GM21381 (cell line): ENCODE data around the gene SLC22A8.
"Not testable (repeated sequence)": the region's sequence is repeated elsewhere in the genome, so short reads cannot be mapped to it uniquely, and the experiment has no call there.

Experiments used
- ATAC-seq: cut with Tn5 transposase; IDR thresholded peaks from one replicate; pipeline ENCODE4 v1.9.1; 2021; ENCODE audit warnings: mild to moderate bottlenecking, moderate library complexity; ENCODE audit not compliant: unreplicated experiment

The SLC22A8 gene

GRCh38 chr11:62994775-62995174 is 20.9 kb downstream of the SLC22A8 start:
- ATAC-seq: no peak

DNA sequence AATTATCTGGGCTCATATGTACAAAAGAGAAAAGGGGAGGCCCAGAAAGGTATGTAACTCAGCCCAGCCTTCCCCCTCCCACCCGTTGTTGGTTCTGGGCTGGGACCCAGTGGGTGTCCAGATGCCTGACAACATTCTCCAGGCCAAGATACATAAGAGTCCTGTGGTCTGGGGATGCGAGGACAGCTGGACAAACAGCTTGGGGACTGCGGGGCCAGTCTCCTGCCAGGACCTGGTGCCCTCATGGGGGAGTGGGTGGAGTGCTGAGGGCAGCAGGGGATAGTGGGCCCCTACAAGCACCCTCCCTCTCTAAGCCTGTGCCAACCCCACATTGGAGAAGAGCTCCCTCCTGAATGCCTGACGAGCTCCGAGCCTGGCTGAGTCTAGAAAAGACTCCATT is 27.4 kb downstream of the SLC22A8 start:
- ATAC-seq: no peak

- no peak for ATAC-seq
Measured at GRCh38 chr11:62985041-62985750, 30.4 kb downstream of the SLC22A8 start.

DNA sequence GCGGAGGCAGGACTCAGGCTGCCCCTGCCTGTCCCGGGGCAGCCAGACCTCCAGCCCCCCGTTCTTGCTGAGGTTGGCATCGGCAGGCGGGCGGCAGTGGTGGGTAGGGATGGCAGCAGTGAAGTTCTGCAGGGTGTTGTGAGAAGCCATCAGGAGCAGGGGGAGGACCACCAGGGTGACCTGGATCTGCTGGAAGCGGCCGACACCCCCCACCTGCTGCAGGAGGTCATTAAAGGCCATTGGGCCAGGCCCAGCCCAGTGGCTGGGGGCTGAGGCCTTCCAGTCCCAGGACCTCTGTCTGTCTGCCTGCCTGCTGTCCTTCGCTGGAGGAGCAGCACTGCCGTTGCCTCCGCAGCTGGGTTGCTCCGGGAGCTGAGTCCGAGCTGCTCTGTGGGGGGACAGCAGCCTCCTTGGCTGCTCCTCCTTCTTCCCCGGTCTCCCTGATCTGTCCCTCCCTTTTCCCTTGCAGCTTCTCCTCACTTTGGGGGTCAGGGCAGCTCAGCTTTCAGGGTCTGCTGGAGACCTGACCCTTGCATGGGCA is 31.1 kb downstream of the SLC22A8 start, which contains the start of gene SLC22A6:
Gene SLC22A6 (minus strand): TSS at position 517 of the 541 bp plus-strand sequence. CDS start 277 bp downstream, at position 240.
- no peak for ATAC-seq

- ATAC-seq: no peak
Measured at GRCh38 chr11:62983536-62984199, 32.0 kb downstream of the SLC22A8 start.

DNA sequence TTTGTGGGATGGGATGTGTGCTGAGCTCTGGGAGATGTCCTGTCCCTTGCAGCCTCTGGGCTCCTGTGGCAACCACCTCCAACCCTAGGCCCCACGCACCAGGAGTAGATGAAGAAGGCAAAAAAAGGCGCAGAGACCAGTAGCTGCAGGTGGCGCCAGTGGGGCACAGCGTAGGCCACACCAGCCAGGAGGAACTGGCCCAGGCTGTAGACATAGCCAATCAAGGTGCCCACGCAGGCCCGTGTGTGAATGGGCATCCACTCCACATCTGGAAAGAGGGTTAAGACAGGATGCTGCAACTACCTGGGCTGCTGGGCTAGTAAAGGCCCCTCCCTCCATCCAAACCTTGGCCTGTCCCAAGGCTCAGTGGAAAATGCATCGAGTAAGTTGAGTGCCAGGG is 33.9 kb downstream of the SLC22A8 start:
- ATAC-seq: no peak

GRCh38 chr11:62980133-62980760 is 35.4 kb downstream of the SLC22A8 start:
- ATAC-seq: no peak

GRCh38 chr11:62976109-62976508 is 39.5 kb downstream of the SLC22A8 start:
- ATAC-seq: no peak

- no peak for ATAC-seq
Measured at GRCh38 chr11:62974848-62975522, 40.7 kb downstream of the SLC22A8 start.

DNA sequence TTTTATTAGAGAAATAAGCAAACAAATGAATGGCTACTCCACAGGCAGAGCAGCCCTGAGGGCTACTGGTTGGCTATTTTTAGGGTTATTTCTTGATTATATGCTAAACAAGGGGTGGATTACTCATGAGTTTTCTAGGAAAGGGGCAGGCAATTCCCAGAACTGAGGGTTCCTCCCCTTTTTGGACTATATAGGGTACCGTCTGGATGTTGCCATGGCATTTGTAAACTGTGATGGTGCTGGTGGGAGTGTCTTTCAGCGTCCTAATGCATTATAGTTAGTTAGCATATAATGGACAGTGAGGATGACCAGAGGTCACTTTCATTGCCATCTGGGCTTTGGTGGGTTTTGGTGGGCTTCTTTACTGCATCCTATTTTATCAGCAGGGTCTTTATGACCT is 50.1 kb downstream of the SLC22A8 start:
- no peak for ATAC-seq

DNA sequence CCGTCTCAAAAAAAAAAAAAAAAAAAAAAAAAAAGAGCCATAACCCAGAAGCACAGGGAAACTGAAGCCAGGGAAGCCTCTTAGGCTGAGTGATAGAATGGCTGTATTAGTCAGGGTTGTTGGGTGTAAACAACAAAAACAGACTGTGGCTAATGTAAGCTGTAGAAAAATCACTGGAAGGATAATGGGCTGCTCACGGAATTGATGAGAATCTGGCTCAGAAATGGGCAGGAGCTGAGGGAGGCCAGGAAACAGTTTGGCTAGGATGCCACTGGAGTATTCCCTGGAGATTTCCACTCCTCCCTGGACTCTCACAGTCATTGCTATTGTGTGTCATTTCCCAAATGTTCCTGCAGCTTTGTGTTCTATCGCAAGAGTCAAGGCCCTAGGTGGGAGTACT is 53.2 kb downstream of the SLC22A8 start:
- ATAC-seq: no peak

- ATAC-seq: no peak
Measured at GRCh38 chr11:62961017-62961570, 54.5 kb downstream of the SLC22A8 start.

DNA sequence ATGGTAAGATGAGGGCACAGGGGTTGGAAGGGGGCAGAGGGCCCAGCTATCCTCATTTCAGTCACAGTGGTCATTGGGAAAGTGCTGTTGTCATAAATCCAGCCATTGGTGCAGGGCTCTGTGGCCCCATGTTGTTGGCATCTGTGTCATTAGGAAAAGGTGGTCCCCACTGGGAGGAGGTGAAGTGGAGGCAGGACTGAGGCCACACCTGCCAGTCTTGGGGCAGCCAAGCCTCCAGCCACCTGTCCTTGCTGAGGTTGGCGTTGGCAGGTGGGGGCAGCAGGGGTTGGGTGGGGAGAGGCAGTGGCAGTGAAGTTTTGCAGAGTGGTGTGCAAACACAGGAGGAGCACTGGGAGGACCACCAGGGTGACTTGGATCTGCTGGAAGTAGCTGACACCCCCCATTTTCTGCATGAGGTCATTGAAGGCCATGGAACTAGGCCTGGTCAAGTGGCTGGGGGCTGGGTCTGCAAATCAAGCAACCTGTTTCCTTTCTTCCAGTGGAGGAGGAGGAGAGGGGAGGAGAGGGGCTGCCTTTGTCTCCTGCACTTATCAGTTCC is 56.1 kb downstream of the SLC22A8 start:
- no peak for ATAC-seq

DNA sequence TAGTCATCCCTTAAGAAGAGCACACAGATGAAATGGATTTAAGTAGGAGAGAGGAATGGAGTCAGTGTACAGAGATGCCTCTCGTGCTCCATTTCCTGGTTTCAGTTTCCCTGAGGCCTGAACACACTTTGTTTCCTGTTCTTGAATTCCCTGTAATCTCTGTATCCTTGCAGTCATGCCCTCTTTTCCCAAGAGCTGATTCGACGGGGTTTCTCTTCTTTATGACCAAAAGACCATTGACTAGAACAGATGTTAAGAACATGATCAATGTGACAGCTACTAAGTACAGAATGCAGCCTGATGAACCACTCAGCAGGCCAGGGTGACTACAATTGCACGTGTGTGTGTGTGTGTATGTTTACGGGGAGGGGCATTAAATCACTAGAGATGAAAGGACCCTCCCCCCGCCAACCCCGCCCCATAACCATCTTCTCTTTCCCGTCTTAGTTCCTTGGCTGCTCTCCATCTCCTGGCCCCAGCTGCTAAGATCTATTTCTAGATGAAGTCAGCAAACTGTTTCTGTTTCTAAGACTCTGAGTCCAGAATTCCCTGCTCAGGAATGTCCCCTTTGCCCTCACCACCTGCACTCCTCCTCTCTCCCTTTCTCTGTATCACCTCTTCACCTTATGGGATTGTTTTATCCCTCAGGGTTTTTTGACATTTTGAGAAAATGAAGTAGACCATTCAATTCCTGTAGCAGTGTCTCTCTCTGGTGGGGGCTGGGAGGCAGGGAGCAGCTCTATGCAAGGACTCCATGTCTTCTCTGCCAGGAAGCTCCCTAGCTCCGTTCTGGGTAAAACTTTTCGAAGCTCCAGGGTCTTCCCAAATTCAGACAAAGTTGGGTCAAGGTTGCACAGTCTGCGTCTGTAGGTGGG is 56.9 kb downstream of the SLC22A8 start:
- no peak for ATAC-seq

- no peak for ATAC-seq
Measured at GRCh38 chr11:62957147-62957546, 58.5 kb downstream of the SLC22A8 start.

- no peak for ATAC-seq
Measured at GRCh38 chr11:62954478-62954877, 61.2 kb downstream of the SLC22A8 start.

DNA sequence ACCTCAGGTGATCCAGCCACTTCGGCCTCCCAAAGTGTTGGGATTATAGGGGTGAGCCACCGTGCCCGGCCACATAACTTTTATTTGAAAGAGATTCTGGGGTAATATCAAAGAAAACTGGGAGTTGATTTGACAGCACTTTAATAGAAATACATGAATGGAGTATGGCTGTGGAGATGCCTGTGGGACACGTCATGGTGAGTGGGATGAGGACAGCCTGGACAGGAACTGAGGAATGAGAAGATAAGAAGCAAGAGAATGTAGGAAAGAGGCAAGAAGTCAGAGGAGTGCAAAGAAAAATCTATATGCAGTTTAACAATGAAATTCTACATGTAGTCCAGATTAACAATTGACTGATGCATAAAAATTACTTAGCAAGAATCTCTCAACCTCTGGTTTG is 61.8 kb downstream of the SLC22A8 start:
- no peak for ATAC-seq

GRCh38 chr11:62948765-62949320 is 66.8 kb downstream of the SLC22A8 start:
- no peak for ATAC-seq

DNA sequence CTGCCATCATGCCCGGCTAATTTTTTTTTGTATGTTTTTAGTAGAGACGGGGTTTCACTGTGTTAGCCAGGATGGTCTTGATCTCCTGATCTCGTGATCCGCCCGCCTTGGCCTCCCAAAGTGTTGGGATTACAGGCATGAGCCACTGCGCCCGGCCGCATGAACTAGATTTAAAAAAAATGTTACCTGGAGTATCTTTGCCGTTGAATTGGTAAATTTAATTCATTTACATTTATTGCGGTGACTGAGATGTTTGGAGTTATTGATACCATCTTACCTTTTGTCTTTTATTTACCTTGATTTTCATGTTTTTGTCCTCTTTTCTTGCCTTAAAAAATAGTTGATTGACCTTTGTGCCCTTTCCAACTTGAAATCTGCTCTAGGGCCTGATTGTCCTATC is 70.1 kb downstream of the SLC22A8 start:
- not testable (repeated sequence) for ATAC-seq
